Lower leg skin (tissue), 4 donors: ENCODE measurements around the gene MRPL49. TPM values are rescaled to one million over a fixed set of nuclear protein-coding genes. Genes with fewer than 3 reads are reported as not detected.
"Not testable (repeated sequence)": the region's sequence is repeated elsewhere in the genome, so short reads cannot be mapped to it uniquely, and the experiment has no call there.

Experiments
- DNase-seq, 2 donors: peaks; one replicate each; pipeline ENCODE4 v3.0.0-alpha.2; 2019; ENCODE audit warnings: low spot score in 2 of 2
- H3K4me3 ChIP-seq: fragments of 200-600 bp; sonication (generic); 2 replicates; pipeline ENCODE4 v1.5.1; 2017; ENCODE audit warnings: mild to moderate bottlenecking, low read depth; ENCODE audit not compliant: poor library complexity, severe bottlenecking
- POLR2A ChIP-seq, 2 donors: fragments of 450-650 bp; IDR thresholded peaks; one replicate each; pipeline ENCODE4 v1.6.1; 2016 to 2017; ENCODE audit warnings: antibody characterized with exemption in 2 of 2, mild to moderate bottlenecking in 1 of 2, moderate library complexity in 1 of 2
- whole genome bisulfite sequencing, 2 donors: methylation state at CpG; one replicate each; pipeline ENCODE4 v1.1.5; 2018; 5-methylcytosine and 5-hydroxymethylcytosine counted together
- intact Hi-C: fragments of 100-400 bp; cut with DNase I; formaldehyde crosslinking; loops from one replicate; pipeline ENCODE4 v1.15.0; 2023; ENCODE audit warnings: low total_unique reads
- total RNA-seq, 4 donors: library from RNA; depleted of rRNA; stranded (reverse); fragments of >200 nt; gene quantifications; one replicate each; pipeline ENCODE4 v1.1.0, GENCODE V29; 2016
- TF ChIP-seq, protein P1 (sequence below), 3 donors: fragments of 450-650 bp; IDR thresholded peaks; one replicate each; pipeline ENCODE4 v1.5.1; 2016; ENCODE audit warnings: antibody characterized with exemption in 3 of 3, mild to moderate bottlenecking in 3 of 3, moderate library complexity in 2 of 3

MRPL49 gene
- total RNA-seq, 4 donors from 2014 or later, result 61.0 to 107 (median 82.4) TPM

DNA sequence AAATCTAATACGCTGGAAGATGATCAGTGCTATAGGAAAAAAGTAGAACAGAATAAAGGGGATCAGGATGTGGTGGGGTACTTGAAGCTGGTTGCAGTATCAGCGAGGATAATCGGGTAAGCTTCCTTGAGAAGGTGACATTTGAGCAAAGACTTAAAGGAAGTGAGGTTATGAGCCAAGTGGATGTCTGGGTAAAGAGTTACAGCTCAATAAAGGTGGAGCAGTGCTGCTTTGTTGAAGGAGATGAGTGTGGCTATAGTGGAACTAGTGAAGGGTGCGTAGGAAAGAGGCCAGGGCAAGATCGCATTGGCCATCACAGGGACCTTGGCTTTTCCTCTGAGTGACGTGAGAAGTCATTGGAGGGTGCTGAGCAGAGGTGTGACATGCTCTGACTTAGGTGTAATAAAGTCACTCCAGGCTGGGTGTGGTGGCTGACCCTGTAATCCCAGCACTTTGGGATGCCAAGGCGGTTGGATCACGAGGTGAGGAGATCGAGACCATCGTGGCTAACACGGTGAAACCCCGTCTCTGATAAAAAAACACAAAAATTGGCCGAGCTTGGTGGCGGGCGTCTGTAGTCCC is 14.5 kb downstream of the MRPL49 start:
- 89 to 92% methylated on average over 15 of the region's 15 CpGs for WGBS, 2 donors
- intact Hi-C loops, result no loop called here
- TF ChIP-seq, protein P1, sequence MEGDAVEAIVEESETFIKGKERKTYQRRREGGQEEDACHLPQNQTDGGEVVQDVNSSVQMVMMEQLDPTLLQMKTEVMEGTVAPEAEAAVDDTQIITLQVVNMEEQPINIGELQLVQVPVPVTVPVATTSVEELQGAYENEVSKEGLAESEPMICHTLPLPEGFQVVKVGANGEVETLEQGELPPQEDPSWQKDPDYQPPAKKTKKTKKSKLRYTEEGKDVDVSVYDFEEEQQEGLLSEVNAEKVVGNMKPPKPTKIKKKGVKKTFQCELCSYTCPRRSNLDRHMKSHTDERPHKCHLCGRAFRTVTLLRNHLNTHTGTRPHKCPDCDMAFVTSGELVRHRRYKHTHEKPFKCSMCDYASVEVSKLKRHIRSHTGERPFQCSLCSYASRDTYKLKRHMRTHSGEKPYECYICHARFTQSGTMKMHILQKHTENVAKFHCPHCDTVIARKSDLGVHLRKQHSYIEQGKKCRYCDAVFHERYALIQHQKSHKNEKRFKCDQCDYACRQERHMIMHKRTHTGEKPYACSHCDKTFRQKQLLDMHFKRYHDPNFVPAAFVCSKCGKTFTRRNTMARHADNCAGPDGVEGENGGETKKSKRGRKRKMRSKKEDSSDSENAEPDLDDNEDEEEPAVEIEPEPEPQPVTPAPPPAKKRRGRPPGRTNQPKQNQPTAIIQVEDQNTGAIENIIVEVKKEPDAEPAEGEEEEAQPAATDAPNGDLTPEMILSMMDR (IDR thresholded peaks at IDR 0.05), result no peak
- no peak overlapping the region for H3K4me3 ChIP-seq
- no peak for DNase-seq

DNA sequence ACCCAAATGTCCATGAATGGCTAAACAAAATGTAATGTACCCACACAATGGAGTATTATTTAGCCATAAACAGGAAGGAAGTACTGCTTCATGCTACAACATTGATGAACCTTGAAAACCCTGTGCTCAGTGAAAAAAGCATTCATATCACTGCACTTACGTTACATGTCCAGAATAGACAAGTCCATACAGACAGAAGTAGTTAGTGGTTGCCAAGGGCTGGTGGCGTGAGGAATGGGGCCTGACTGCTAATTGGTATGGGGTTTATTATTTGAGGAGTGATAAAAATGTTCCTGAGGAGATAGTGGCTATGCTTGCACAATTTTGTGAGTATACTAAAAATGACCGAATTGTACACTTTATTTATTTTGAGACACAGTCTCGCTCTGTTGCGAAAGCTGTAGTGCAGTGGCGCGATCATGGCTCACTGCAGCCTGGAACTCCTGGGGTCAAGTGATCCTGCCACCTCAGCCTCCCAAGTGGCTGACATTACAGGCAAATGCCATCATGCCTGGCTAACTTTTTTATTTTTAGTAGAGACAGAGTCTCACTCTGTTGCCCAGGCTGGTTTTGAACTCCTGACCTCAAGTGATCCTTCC is 19.9 kb downstream of the MRPL49 start:
- TF ChIP-seq, protein P1 (IDR thresholded peaks at IDR 0.05), result no peak
- 82 to 83% methylated on average over 7 of the region's 7 CpGs for WGBS, 2 donors
- H3K4me3 ChIP-seq, result no peak overlapping the region
- DNase-seq, result no peak
- intact Hi-C loops, result no loop called here

DNA sequence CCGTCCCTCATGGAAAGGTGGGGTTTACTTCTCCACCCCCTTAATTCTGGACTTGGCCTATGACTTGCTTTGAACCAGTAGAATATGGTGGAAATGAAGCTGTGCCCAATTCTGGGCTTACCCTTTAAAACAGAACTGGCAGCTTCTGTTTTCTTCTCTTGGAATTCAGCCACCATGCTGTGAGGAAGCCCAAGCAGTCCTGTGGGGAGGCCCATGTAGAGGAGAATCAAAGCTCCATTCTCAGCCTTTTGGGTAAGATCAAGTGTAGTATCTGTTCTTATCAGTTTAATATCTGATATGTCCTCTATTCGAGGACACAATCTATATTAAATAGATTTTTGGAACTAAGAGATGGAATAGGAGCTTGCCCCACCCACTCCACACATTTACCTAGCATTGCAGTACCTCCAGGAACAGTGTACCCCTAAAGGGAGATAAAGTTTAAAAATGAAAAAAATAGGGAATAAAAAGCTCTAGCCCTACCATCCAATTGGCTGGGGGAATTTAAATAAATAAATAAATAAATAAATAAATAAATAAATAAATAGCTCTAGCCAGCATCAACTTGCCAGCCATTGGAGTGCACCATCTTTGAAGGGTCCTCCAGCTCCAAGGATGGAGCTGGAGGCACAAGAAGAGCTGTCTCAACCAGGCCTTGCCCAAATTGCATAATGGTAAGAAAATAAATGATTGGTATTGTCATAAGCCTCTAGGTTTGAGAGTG is 25.4 kb downstream of the MRPL49 start:
- TF ChIP-seq, protein P1 (IDR thresholded peaks at IDR 0.05), result no peak
- TF ChIP-seq POLR2A (IDR thresholded peaks at IDR 0.05), result no peak
- DNase-seq, result no peak
- WGBS, 2 donors, result 87 to 90% methylated on average over 2 of the region's 2 CpGs
- H3K4me3 ChIP-seq, result no peak overlapping the region
- intact Hi-C loops, result no loop called here

GRCh38 chr11:65148657-65149056 is 26.5 kb downstream of the MRPL49 start:
- TF ChIP-seq POLR2A (IDR thresholded peaks at IDR 0.05), result no peak
- TF ChIP-seq, protein P1 (IDR thresholded peaks at IDR 0.05), result no peak
- WGBS, 2 donors, result 63 to 71% methylated on average over 5 of the region's 5 CpGs
- DNase-seq, result no peak
- H3K4me3 ChIP-seq, result no peak overlapping the region
- intact Hi-C loops, result no loop called here

- intact Hi-C loops, H3K4me3 ChIP-seq, DNase-seq: not testable (repeated sequence)
- 75% methylated on average over 10 of the region's 10 CpGs for WGBS, 2 donors
Measured at GRCh38 chr11:65150131-65150508, 28.0 kb downstream of the MRPL49 start.

DNA sequence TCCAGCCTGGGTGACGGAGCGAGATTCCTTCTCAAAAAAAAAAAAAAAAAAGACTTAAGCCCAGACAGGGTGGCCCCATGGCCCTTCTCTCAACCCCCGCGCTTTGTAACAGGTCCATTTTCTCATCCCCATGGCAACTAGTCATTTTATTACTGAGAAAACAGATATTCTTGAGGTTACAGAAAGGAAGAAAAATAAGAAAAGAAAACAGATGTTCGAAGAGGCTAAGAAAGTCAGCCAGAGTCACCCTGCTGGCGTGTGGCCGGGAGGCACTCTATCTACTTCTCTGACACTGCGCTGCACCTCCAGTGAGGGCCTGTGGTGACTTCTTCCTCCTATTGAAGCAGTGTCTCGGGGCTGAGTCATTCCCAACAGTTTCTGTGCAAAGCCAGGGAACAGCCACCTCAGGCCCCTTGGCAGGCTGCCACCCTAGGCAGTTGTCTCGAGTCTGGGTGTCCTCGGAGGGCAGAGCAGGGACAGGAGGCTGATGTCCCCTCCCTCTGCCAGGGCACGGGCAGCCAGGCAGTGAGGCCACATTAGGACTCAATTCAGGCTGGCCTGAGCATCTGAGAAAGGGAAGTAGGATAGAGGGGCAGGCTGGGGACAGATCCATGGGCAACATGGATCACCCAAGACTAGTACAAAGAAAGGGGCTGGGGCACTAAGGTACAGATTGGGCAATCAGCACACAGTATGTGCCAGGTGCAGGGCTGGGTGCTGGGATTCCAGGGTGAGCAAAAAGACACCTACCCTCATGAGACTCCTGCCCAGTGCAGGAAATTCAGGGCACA is 28.6 kb downstream of the MRPL49 start:
- peak; percentile 81 to 96 for DNase-seq
- 23 to 24% methylated on average over 12 of the region's 12 CpGs for WGBS, 2 donors
- H3K4me3 ChIP-seq, result no peak overlapping the region
- TF ChIP-seq, protein P1 (IDR thresholded peaks at IDR 0.05), result no peak
- no peak for TF ChIP-seq POLR2A (IDR thresholded peaks at IDR 0.05)
- intact Hi-C loops, result no loop called here
